Mucosa of descending colon (tissue), 3 donors: ENCODE data around the gene ADRA1B. TPM values are rescaled to one million over a fixed set of nuclear protein-coding genes. Genes with fewer than 3 reads are reported as not detected.
"Not testable (repeated sequence)": the region's sequence is repeated elsewhere in the genome, so short reads cannot be mapped to it uniquely, and the experiment has no call there.

Source experiments
- ATAC-seq: fragments of 200-7000 bp; cut with Tn5 transposase; one replicate; pipeline ENCODE4 v1.9.1; 2020; ENCODE audit warnings: mild to moderate bottlenecking, moderate library complexity
- DNase-seq, 3 donors: peaks; one replicate each; pipeline ENCODE4 v3.0.0-alpha.2; 2020
- H3K36me3 ChIP-seq: fragments of 200-600 bp; one replicate; pipeline ENCODE4 v1.8.0; 2021; ENCODE audit warnings: low read depth, mild to moderate bottlenecking
- H3K4me1 ChIP-seq: fragments of 200-600 bp; one replicate; pipeline ENCODE4 v1.8.0; 2021; ENCODE audit warnings: low read depth, mild to moderate bottlenecking
- H3K4me3 ChIP-seq: fragments of 200-600 bp; one replicate; pipeline ENCODE4 v1.8.0; 2021; ENCODE audit warnings: mild to moderate bottlenecking
- H3K9me3 ChIP-seq: fragments of 200-600 bp; one replicate; pipeline ENCODE4 v1.8.0; 2021; ENCODE audit warnings: mild to moderate bottlenecking
- CTCF ChIP-seq: fragments of 200-600 bp; IDR thresholded peaks from one replicate; pipeline ENCODE4 v1.8.0; 2022; ENCODE audit warnings: antibody characterized with exemption, mild to moderate bottlenecking
- intact Hi-C, 2 donors: fragments of 100-400 bp; cut with DNase I in 1 of 2; cut with micrococcal nuclease in 1 of 2; formaldehyde crosslinking; loops; one replicate each; pipeline versions ENCODE4 v1.11.0 to v1.11.1; 2022; cut with DNase I, micrococcal nuclease
- total RNA-seq, 3 donors: library from RNA; stranded (reverse); fragmentation: NEBNext Ultra II Directional in 2 of 3; extraction: Animal tissue kit (Norgen Biotek cat#: 25700) in 2 of 3; gene quantifications; one replicate each; pipeline versions ENCODE4 v1.2.1 to v1.2.4, GENCODE V29; 2021 to 2023
- donor health status: DM: no; HTN: no; CAD: no; lungs with moderate emphysema.
- donor health status: DM: no; HTN: no; CAD: no.
- donor health status: DM: no; HTN: yes; CAD: no.

Gene ADRA1B
- total RNA-seq, 3 donors from 2014 or later: 0.51 to 0.89 (median 0.69) TPM

DNA sequence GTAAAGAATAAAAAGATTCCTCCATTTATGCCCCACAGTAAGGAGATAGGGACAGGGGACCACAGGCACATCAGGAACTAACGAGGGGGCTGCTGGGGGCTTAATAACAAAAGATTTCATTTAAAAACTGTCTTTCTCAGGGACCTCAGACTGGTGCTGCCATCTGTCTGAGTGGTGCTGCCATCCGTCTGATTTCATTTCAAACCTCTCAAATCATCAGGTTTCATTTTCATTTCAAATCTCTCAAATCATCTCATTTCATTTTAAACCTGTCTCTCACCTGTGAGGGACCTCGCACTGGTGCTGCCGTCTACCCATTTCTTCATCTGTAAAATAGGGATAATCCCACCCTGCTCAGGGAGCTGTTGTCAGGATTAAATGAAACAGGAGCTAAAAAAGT lies 45.9 kb downstream of the ADRA1B start:
- no peaks in the 10 kb centered on the region for H3K4me1 ChIP-seq
- no peaks in the 10 kb centered on the region for H3K9me3 ChIP-seq
- ATAC-seq (no peak), DNase-seq (no peak)
- no peak overlapping the region for H3K4me3 ChIP-seq
- no peak for TF ChIP-seq CTCF
- no peaks in the 10 kb centered on the region for H3K36me3 ChIP-seq
- intact Hi-C loops: no loop called here

DNA sequence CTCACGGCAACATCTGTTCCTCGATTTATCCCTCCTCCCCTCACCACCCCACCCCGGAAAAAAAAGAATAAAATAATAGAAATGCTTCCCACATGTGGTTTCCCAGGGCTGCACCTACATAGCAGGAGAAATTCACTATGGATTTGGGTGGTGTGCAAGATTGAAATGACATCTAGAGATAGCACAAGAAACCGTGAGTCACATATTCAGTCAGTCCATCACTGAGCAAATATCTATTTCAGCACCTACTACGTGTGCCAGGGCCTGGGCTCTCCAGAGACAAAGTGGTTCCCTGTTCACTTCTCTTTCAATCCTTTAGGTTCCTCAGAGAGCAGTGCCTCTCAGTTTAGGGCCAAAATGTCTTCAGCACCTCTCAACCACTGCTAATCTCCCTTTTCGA lies 47.7 kb downstream of the ADRA1B start:
- Histone ChIP-seq H3K4me3 (no peak overlapping the region), H3K9me3 (no peaks in the 10 kb centered on the region), H3K4me1 (no peaks in the 10 kb centered on the region), H3K36me3 (no peaks in the 10 kb centered on the region)
- intact Hi-C loops: no loop called here
- DNase-seq (no peak), ATAC-seq (no peak)
- TF ChIP-seq CTCF: no peak

GRCh38 chr5:159965031-159965837 lies 49.0 kb downstream of the ADRA1B start:
- intact Hi-C loops: no loop called here
- peak; percentile 78 for ATAC-seq
- no peaks in the 10 kb centered on the region for H3K36me3 ChIP-seq
- no peaks in the 10 kb centered on the region for H3K4me1 ChIP-seq
- H3K9me3 ChIP-seq: no peaks in the 10 kb centered on the region
- peak; percentile 56 for TF ChIP-seq CTCF
- DNase-seq: peak; percentile 56 to 66 (median 64)
- H3K4me3 ChIP-seq: no peak overlapping the region

GRCh38 chr5:159965838-159966128 lies 49.5 kb downstream of the ADRA1B start:
- ATAC-seq, H3K4me1 ChIP-seq, intact Hi-C loops, H3K9me3 ChIP-seq, H3K36me3 ChIP-seq, DNase-seq, H3K4me3 ChIP-seq: not testable (repeated sequence)

- Histone ChIP-seq H3K36me3 (no peaks in the 10 kb centered on the region), H3K9me3 (no peaks in the 10 kb centered on the region), H3K4me3 (no peak overlapping the region), H3K4me1 (no peaks in the 10 kb centered on the region)
- intact Hi-C loops: no loop called here
- TF ChIP-seq CTCF: no peak
- no peak for DNase-seq
- no peak for ATAC-seq
Measured at GRCh38 chr5:159969966-159970365, 53.7 kb downstream of the ADRA1B start.

DNA sequence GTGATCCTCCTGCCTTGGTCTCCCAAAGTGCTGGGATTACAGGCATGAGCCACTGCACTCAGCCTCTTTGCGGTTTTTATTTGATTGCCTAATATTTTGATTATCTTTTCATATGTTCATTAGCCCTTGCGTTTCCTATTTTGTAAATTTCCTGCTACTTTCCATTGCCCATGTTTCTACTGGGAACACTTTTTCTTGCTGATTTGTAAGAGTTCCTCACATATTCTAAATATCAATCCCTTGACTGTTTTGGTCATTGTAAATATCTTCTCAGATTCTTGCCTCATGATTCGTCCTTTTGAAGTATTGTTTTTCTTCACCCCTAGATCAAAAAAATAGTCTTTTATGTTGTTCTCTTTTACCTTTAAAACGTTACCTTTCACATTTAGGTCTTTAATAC lies 54.8 kb downstream of the ADRA1B start:
- intact Hi-C loops: no loop called here
- ATAC-seq: no peak
- no peak for TF ChIP-seq CTCF
- H3K4me1 ChIP-seq: no peaks in the 10 kb centered on the region
- no peaks in the 10 kb centered on the region for H3K9me3 ChIP-seq
- H3K4me3 ChIP-seq: no peak overlapping the region
- DNase-seq: no peak
- H3K36me3 ChIP-seq: no peaks in the 10 kb centered on the region
